GM12875 (cell line): Measurements from ENCODE around the gene UBFD1.

Experiments
- H3K4me3 ChIP-seq: one replicate; pipeline ENCODE4 v1.5.1; 2011; ENCODE audit warnings: low read depth, low read length, control low read depth
- CTCF ChIP-seq: IDR thresholded peaks from 2 replicates; pipeline ENCODE4 v1.5.1; 2011; ENCODE audit warnings: low read depth, mild to moderate bottlenecking, control low read depth, inconsistent platforms, low read length, moderate library complexity, borderline replicate concordance; ENCODE audit not compliant: insufficient read depth

The UBFD1 gene

GRCh38 chr16:23528644-23529310 lies 28.8 kb upstream of the UBFD1 start:
- no peak overlapping the region for H3K4me3 ChIP-seq
- no peak for TF ChIP-seq CTCF

DNA sequence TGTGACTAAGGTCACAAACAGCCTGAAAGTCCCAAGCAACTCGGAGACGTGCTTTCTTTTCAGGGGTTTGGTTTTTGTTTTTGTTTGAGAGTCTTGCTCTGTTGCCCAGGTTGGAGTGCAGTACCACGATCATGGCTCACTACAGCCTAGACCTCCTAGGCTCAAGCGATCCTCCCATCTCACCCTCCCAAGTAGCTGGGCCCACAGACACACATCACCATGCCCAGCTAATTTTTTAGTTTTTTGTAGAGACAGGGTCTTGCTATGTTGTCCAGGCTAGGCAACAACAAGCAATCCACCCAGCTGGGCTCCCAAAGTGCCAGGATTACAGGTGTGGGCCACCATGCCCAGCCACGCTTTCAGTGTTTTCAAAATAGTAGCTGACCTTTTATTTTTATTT lies 27.5 kb upstream of the UBFD1 start:
- no peak overlapping the region for H3K4me3 ChIP-seq
- no peak for TF ChIP-seq CTCF

DNA sequence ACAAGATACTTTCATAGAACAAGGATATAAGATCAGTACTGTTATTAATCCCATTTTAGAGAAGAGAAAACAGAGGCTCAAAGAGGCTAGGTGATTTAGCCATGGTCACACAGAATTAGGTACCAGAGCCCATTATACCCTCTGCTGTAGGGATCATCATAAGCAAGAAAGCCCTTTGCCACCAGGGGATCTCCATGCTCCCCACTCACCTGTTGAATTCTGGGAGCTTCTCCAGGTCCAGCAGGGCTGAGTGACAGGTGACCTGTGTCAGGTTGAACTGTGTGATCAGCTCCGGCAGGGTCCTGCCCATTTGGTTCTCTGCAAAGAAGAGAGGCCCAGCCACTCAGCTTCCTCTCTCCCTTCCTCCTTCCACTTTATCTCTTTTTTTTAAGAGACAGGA lies 25.1 kb upstream of the UBFD1 start:
- TF ChIP-seq CTCF = no peak

DNA sequence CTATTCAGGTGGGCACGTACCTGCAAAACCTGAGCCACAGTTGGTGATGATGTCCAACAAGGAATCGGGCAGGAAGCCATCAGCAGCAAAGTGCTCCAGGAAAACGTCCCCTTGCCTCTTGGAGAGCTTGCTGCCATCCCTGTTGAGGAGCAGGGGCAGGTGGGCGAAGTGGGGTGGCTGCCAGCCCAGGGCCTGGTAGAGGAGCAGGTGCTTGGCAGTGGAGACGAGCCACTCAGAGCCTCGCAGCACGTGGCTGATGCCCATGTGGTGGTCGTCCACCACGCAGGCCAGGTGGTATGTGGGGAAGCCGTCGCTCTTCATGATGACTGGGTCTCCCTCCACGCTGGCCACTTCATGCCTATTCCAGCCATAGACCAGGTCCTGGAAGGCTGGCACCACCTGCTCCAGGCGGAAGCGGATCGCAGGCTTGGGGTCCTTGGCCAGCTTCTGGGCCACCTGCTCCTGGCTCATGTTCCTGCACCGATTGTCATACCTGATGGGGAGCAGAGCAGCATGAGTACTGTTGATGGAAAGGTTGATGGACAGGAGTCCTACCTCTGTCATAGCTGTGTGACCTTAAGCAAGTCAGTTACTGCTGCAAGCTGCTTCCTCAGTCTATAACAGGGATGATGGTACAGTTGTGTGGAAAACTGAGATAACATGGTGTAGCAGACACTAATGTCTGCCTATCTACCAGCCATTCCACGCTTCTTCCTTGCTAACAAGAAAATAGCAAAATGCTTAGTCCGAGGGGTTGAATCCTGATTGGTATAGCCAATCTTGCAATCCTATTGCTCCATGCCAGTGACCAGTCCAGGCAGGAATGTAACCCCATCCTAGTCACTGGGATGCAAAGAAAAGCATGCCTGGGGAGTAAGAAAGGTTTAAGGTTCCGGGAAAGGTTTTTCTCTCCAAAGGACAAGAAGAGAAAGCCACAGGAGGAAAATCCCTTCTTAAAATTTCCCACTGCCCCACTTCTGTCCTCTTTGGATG lies 22.4 kb upstream of the UBFD1 start:
- no peak overlapping the region for H3K4me3 ChIP-seq
- no peak for TF ChIP-seq CTCF

More for the DNA sequence above, 25.1 kb upstream of the UBFD1 start:
- H3K4me3 ChIP-seq = no peak overlapping the region

DNA sequence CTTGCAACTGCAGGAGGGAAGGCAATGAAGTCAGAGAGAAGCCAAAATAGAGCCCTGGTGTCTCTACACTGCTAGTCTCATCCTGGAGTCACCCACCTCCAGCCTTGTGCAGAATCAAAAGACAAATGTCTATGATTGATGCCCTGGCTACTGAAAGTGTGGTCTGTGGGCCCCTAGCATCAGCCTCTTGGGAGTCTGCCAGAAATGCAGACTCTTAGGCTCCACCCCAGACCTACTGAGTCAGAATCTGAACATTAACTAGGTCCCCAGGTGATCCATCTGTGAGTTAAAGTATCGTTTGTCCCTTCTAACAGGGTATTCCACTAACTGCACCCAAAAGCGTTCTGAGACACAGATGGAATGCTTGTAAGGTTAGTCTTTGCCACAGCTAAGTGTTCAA lies 21.6 kb upstream of the UBFD1 start:
- no peak for TF ChIP-seq CTCF
- no peak overlapping the region for H3K4me3 ChIP-seq

- TF ChIP-seq CTCF = no peak
- no peak overlapping the region for H3K4me3 ChIP-seq
Measured at GRCh38 chr16:23537390-23537789, 20.1 kb upstream of the UBFD1 start.
